ENCODE data around the gene SRL. TPM values are rescaled to one million over a fixed set of nuclear protein-coding genes. Genes with fewer than 3 reads are reported as not detected.

SRL gene
- polyA plus RNA-seq, 1 of the 3 experiments (the other 2 are of a cell fraction) = not detected

- Histone ChIP-seq H3K36me3 (replicated peaks in 1 of 2; ENCODE audit: control insufficient read depth in 1 of 2, insufficient read depth in 2 of 2, low read length in 1 of 2) (peaks cover 5 to 9% of the 10 kb centered on the region in 2 experiments), H4K20me1 (ENCODE audit: insufficient read depth) (no peaks in the 10 kb centered on the region), H2AFZ (ENCODE audit: low read depth) (no peak overlapping the region), H3K4me2 (no peak overlapping the region), H3K9ac (no peak overlapping the region), H3K4me3 (ENCODE audit: low read depth in 2 of 2, low read length in 1 of 2) (no peak overlapping the region; a peak in 1 of 4 replicates), H3K9me2 (no peaks in the 10 kb centered on the region), H3K79me2 (ENCODE audit: insufficient read depth) (peaks cover 17% of the 10 kb centered on the region), H3K4me1 (ENCODE audit: control insufficient read depth in 1 of 2, insufficient read depth in 2 of 2, low read depth in 1 of 2, low read length in 1 of 2) (peaks cover 6 to 23% of the 10 kb centered on the region in 2 experiments; a peak in 1 of 4 replicates), H3K27me3 (ENCODE audit: insufficient read depth) (no peaks in the 10 kb centered on the region), H3K9me3 (no peaks in the 10 kb centered on the region), H3F3A (replicated peaks; ENCODE audit: insufficient read depth) (no peaks in the 10 kb centered on the region), H3K27ac (ENCODE audit: low read depth in 2 of 2, low read length in 1 of 2) (no peak overlapping the region)
- WGBS (ENCODE audit: low lambda C conversion rate) = 86% methylated on average over 34 of the region's 35 CpGs
- ChIA-PET POLR2A (interaction anchor here (1.1 kb wide), 1 partner anchor 10 kb away, joined by 3 read pairs; no protein-coding TSS in a partner anchor), CTCF (interaction anchor here (0.6 to 18.0 kb wide), 9 partner anchors 4 to 278 kb away, joined by 3 to 203 read pairs (median 11); partner anchors contain the start of genes GLIS2 and TFAP4)
- DNase-seq = peak; percentile 78
- TF ChIP-seq SIN3A (IDR thresholded peaks at IDR 0.05; ENCODE audit: borderline replicate concordance, low read depth, low read length) (no peak), CTCF (IDR thresholded peaks at IDR 0.05) (peak; percentile 68), RAD21 (IDR thresholded peaks at IDR 0.05; ENCODE audit: low read length) (peak; percentile 55), SMC3 (IDR thresholded peaks at IDR 0.05; ENCODE audit: low read depth, low read length) (peak; percentile 43), POLR2AphosphoS5 (IDR thresholded peaks at IDR 0.05; ENCODE audit: low read depth, low read length) (no peak)
Measured at GRCh38 chr16:4261557-4262172, 19.8 kb upstream of the SRL start.

DNA sequence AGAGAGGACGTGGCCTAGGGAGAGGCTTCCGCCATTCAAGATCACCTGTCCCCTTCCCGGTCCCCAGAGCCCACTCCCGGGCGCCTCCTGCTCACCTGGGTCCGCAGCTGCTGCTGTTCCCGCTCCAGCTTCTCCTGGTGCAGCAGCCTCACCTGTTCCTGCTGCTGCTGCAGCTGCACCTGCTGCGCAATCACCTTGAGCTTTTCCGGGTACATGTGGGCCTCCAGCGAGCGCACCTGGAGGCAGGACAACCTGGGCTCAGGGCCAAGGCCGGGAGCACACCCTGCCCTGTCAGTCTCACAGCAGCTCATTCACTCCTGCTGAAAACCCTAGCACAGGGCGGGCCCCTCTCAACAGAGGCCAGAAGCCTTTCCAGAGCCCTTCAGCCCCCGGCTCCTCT, 18.5 kb upstream of the SRL start:
- no peak for DNase-seq
- Histone ChIP-seq H2AFZ (ENCODE audit: low read depth) (no peak overlapping the region), H3K27ac (ENCODE audit: low read depth in 2 of 2, low read length in 1 of 2) (no peak overlapping the region), H3F3A (replicated peaks; ENCODE audit: insufficient read depth) (peaks cover 3% of the 10 kb centered on the region), H3K4me2 (no peak overlapping the region), H3K4me3 (ENCODE audit: low read depth in 2 of 2, low read length in 1 of 2) (no peak overlapping the region), H3K4me1 (ENCODE audit: control insufficient read depth in 1 of 2, insufficient read depth in 2 of 2, low read depth in 1 of 2, low read length in 1 of 2) (peaks cover 6 to 20% of the 10 kb centered on the region in 2 experiments; a peak in 1 of 4 replicates), H4K20me1 (ENCODE audit: insufficient read depth) (no peaks in the 10 kb centered on the region), H3K79me2 (ENCODE audit: insufficient read depth) (peaks cover 10% of the 10 kb centered on the region), H3K36me3 (replicated peaks in 1 of 2; ENCODE audit: control insufficient read depth in 1 of 2, insufficient read depth in 2 of 2, low read length in 1 of 2) (peaks cover 5 to 9% of the 10 kb centered on the region in 2 experiments), H3K9me2 (no peaks in the 10 kb centered on the region), H3K27me3 (ENCODE audit: insufficient read depth) (no peaks in the 10 kb centered on the region), H3K9me3 (no peaks in the 10 kb centered on the region), H3K9ac (no peak overlapping the region)
- no peak for TF ChIP-seq GATA2 (CRISPR knock-in tag; IDR thresholded peaks at IDR 0.05)
- no peak for TF ChIP-seq MAX (IDR thresholded peaks at IDR 0.05; ENCODE audit: low read depth)
- no peak for TF ChIP-seq JUND (IDR thresholded peaks at IDR 0.05)
- no peak for TF ChIP-seq POLR2AphosphoS5 (IDR thresholded peaks at IDR 0.05; ENCODE audit: low read depth, low read length)
- TF ChIP-seq, protein P1, sequence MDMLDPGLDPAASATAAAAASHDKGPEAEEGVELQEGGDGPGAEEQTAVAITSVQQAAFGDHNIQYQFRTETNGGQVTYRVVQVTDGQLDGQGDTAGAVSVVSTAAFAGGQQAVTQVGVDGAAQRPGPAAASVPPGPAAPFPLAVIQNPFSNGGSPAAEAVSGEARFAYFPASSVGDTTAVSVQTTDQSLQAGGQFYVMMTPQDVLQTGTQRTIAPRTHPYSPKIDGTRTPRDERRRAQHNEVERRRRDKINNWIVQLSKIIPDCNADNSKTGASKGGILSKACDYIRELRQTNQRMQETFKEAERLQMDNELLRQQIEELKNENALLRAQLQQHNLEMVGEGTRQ (IDR thresholded peaks at IDR 0.05; ENCODE audit: borderline replicate concordance, low read depth, low read length) = no peak
- no peak for TF ChIP-seq RAD21 (IDR thresholded peaks at IDR 0.05; ENCODE audit: low read length)
- TF ChIP-seq FOSL2 (IDR thresholded peaks at IDR 0.05; ENCODE audit: borderline replicate concordance, low read depth) = no peak
- 93% methylated on average over 9 of the region's 14 CpGs for WGBS (ENCODE audit: low lambda C conversion rate)
- ChIA-PET CTCF (interaction anchor here (0.7 to 15.7 kb wide), 7 partner anchors 10 to 277 kb away, joined by 3 to 203 read pairs (median 13); partner anchors contain the start of gene TFAP4), POLR2A (no interaction called here)
